H1 (cell line): ENCODE measurements around the gene JAG2.

Experiments used
- CREB1 ChIP-seq: IDR thresholded peaks from 2 replicates; pipeline ENCODE4 v1.6.1; 2012; ENCODE audit warnings: inconsistent platforms
- KDM5A ChIP-seq: fragments of 200-600 bp; IDR thresholded peaks from 2 replicates; pipeline ENCODE4 v1.7.1; 2012; ENCODE audit warnings: mild to moderate bottlenecking, low read length, inconsistent platforms, mixed read lengths
- TF ChIP-seq, protein P1 (sequence below), 3 experiments: IDR thresholded peaks; 1 replicate in 2 of 3; 2 replicates in 1 of 3; pipeline versions ENCODE4 v1.5.1 to v1.6.1; 2011; ENCODE audit warnings: low read length in 3 of 3, mild to moderate bottlenecking in 3 of 3, inconsistent platforms in 2 of 3, low read depth in 1 of 3, moderate library complexity in 1 of 3; ENCODE audit not compliant: insufficient read depth in 1 of 3; ENCODE audit errors: control extremely low read depth in 1 of 3

DNA sequence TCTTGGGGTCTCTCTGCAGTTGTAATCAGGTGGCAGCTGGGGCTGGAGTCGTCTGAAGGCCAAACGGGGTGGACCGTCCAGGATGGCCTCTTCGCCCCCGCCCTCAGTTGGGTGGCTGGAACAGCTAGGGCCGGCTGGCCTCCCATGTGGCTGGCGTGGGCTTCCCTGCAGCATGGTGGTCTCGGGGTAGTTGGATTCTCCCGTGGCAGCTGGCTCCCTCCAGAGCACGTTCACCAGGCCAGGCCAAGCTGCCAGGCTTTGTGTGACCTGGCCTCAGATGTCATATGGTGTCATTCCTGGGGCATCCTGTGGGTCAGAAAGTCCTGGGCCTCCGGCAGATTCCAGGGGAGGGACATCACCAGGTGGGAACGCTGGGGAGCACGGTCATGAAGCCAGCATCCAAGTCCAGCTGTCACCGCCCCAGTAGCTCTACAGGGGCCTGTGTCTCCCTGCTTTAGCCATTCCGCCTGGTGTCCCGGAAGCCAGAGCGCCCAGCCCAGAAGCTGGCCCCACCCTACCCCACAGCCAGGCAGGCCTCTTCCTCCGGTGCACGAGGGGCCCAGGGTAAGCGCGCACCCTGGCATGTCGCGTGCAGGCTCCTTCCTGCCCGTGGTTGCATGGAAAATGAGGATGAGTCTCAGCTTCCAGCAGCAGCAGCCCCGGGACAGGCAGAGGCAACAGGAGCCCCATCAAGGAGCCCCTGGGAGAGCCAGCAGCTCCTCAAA lies 13.9 kb upstream of the JAG2 start:
- TF ChIP-seq, protein P1, sequence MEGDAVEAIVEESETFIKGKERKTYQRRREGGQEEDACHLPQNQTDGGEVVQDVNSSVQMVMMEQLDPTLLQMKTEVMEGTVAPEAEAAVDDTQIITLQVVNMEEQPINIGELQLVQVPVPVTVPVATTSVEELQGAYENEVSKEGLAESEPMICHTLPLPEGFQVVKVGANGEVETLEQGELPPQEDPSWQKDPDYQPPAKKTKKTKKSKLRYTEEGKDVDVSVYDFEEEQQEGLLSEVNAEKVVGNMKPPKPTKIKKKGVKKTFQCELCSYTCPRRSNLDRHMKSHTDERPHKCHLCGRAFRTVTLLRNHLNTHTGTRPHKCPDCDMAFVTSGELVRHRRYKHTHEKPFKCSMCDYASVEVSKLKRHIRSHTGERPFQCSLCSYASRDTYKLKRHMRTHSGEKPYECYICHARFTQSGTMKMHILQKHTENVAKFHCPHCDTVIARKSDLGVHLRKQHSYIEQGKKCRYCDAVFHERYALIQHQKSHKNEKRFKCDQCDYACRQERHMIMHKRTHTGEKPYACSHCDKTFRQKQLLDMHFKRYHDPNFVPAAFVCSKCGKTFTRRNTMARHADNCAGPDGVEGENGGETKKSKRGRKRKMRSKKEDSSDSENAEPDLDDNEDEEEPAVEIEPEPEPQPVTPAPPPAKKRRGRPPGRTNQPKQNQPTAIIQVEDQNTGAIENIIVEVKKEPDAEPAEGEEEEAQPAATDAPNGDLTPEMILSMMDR (IDR thresholded peaks at IDR 0.05; ENCODE audit: control extremely low read depth in 1 of 3, insufficient read depth in 1 of 3, low read depth in 1 of 3, low read length in 3 of 3): no peak
- TF ChIP-seq KDM5A (no peak), CREB1 (no peak)
